H1 (cell line): Measurements from ENCODE around the gene LMAN1L.

ENCODE experiments used
- CHD1 ChIP-seq: IDR thresholded peaks from 2 replicates; pipeline ENCODE4 v1.6.1; 2012; ENCODE audit warnings: low read depth, low read length, improper control_type of control experiment
- CTCF ChIP-seq, 3 experiments: IDR thresholded peaks; 1 replicate in 2 of 3; 2 replicates in 1 of 3; pipeline versions ENCODE4 v1.5.1 to v1.6.1; 2011; ENCODE audit warnings: low read length in 3 of 3, mild to moderate bottlenecking in 3 of 3, inconsistent platforms in 2 of 3, low read depth in 1 of 3, moderate library complexity in 1 of 3; ENCODE audit not compliant: insufficient read depth in 1 of 3; ENCODE audit errors: control extremely low read depth in 1 of 3
- EP300 ChIP-seq, 2 experiments: IDR thresholded peaks; 1 replicate in 1 of 2; 2 replicates in 1 of 2; pipeline ENCODE4 v1.6.1; 2011 to 2012; ENCODE audit warnings: low read depth in 2 of 2, low read length in 2 of 2, mild to moderate bottlenecking in 2 of 2, borderline replicate concordance in 1 of 2, inconsistent platforms in 1 of 2, moderate library complexity in 1 of 2
- RFX5 ChIP-seq: IDR thresholded peaks from 2 replicates; pipeline ENCODE4 v1.6.1; 2011; ENCODE audit warnings: low read depth, low read length, improper control_type of control experiment, borderline replicate concordance
- RNF2 ChIP-seq: fragments of 200-900, 300-1000 bp; sonication (generic); IDR thresholded peaks from 2 replicates; pipeline ENCODE4 v1.7.1; 2016; ENCODE audit warnings: borderline replicate concordance, low read depth, mild to moderate bottlenecking, antibody characterized with exemption, low read length; ENCODE audit not compliant: poor library complexity, severe bottlenecking; ENCODE audit errors: missing control alignments
- SP1 ChIP-seq: IDR thresholded peaks from 2 replicates; pipeline ENCODE4 v1.6.1; 2011; ENCODE audit warnings: low read depth, low read length
- TBP ChIP-seq: IDR thresholded peaks from 2 replicates; pipeline ENCODE4 v1.6.1; 2011; ENCODE audit warnings: low read depth, low read length, improper control_type of control experiment
- TEAD4 ChIP-seq: IDR thresholded peaks from 2 replicates; pipeline ENCODE4 v1.6.1; 2012; ENCODE audit warnings: low read depth, low read length, inconsistent platforms, mixed read lengths

GRCh38 chr15:74863239-74864056, 50.8 kb downstream of the LMAN1L start:
- TF ChIP-seq CTCF (IDR thresholded peaks at IDR 0.05; ENCODE audit: control extremely low read depth in 1 of 3, insufficient read depth in 1 of 3, low read depth in 1 of 3, low read length in 3 of 3) (no peak), RNF2 (no peak), CHD1 (no peak), SP1 (no peak), TBP (no peak), EP300 (IDR thresholded peaks at IDR 0.05; ENCODE audit: borderline replicate concordance in 1 of 2, low read depth in 2 of 2, low read length in 2 of 2) (no peak), RFX5 (no peak), TEAD4 (no peak)
